Prostate gland (tissue), 2 donors: ENCODE results near the gene HSD17B11. TPM values are rescaled to one million over a fixed set of nuclear protein-coding genes. Genes with fewer than 3 reads are reported as not detected.

ENCODE experiments used
- DNase-seq: peaks from one replicate; pipeline ENCODE4 v3.0.0-alpha.2; 2019; ENCODE audit warnings: low spot score
- H3K27ac ChIP-seq, 2 donors: fragments of 200-600 bp; sonication (generic); 2 replicates each; pipeline ENCODE4 v1.5.1; 2017 to 2019
- H3K27me3 ChIP-seq: fragments of 200-600 bp; sonication (generic); replicated peaks from 2 replicates; pipeline ENCODE4 v1.5.1; 2019; ENCODE audit not compliant: insufficient read depth
- H3K36me3 ChIP-seq, 2 donors: fragments of 200-600 bp; sonication (generic); 1 replicate in 1 of 2; 2 replicates in 1 of 2; pipeline versions ENCODE4 v1.5.1 to v1.8.1; 2017 to 2019
- H3K4me1 ChIP-seq: fragments of 200-600 bp; sonication (generic); replicated peaks from 2 replicates; pipeline ENCODE4 v1.5.1; 2019
- H3K4me3 ChIP-seq, 2 donors: fragments of 200-600 bp; sonication (generic); 2 replicates each; pipeline ENCODE4 v1.5.1; 2017 to 2019
- H3K9me3 ChIP-seq: fragments of 200-600 bp; sonication (generic); 2 replicates; pipeline ENCODE4 v1.5.1; 2017
- POLR2A ChIP-seq: fragments of 450-650 bp; IDR thresholded peaks from one replicate; pipeline ENCODE4 v1.6.1; 2016; ENCODE audit warnings: antibody characterized with exemption, mild to moderate bottlenecking
- POLR2AphosphoS5 ChIP-seq: sonication (generic); formaldehyde crosslinking; IDR thresholded peaks from one replicate; pipeline ENCODE4 v1.6.1; 2017; ENCODE audit warnings: antibody characterized with exemption
- WGBS: methylation state at CpG from one replicate; pipeline ENCODE4 v1.1.5; 2018; 5-methylcytosine and 5-hydroxymethylcytosine counted together
- intact Hi-C: fragments of 100-400 bp; cut with DNase I; formaldehyde crosslinking; loops from one replicate; pipeline ENCODE4 v1.14.2; 2022
- total RNA-seq, 2 donors: library from RNA; depleted of rRNA; stranded (reverse); fragments of >200 nt; gene quantifications; one replicate each; pipeline ENCODE4 v1.1.0, GENCODE V29; 2016
- TF ChIP-seq, protein P1 (sequence below), 4 experiments: fragments of 200-600 bp in 2 of 4; fragments of 450-650 bp in 2 of 4; sonication (generic) in 2 of 4; IDR thresholded peaks; 1 replicate in 3 of 4; 2 replicates in 1 of 4; pipeline ENCODE4 v1.5.1; 2016 to 2019; ENCODE audit warnings: antibody characterized with exemption in 4 of 4, mild to moderate bottlenecking in 2 of 4, moderate library complexity in 2 of 4

The HSD17B11 gene
- total RNA-seq, 2 donors from 2014 or later, result 38.2 to 45.2 TPM

DNA sequence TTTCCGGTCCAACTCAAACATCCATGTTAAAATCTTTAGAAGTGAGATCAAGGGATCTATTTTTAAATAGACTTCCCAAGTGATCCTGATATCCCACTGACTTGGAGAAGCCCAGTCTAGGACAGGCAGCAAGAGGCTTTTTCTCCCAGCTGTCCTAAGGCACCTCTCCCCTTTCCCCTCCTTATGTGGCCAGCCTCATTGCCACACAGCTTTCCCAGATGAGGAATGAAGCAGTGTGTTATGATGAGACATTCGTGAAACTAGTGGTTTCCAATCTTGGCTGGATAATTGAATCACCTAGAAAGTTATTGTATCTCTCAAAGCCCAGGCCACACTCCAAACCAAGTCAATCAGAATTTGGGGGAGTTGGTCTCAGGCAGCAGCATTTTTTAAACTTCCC, 51.5 kb downstream of the HSD17B11 start:
- Histone ChIP-seq H3K27ac (no peak overlapping the region), H3K4me1 (no peaks in the 10 kb centered on the region), H3K36me3 (no peaks in the 10 kb centered on the region), H3K27me3 (no peaks in the 10 kb centered on the region), H3K9me3 (no peaks in the 10 kb centered on the region), H3K4me3 (no peak overlapping the region)
- 76% methylated on average over 2 of the region's 2 CpGs for WGBS
- no peak for DNase-seq
- TF ChIP-seq POLR2A (no peak), POLR2AphosphoS5 (no peak)
- TF ChIP-seq, protein P1, sequence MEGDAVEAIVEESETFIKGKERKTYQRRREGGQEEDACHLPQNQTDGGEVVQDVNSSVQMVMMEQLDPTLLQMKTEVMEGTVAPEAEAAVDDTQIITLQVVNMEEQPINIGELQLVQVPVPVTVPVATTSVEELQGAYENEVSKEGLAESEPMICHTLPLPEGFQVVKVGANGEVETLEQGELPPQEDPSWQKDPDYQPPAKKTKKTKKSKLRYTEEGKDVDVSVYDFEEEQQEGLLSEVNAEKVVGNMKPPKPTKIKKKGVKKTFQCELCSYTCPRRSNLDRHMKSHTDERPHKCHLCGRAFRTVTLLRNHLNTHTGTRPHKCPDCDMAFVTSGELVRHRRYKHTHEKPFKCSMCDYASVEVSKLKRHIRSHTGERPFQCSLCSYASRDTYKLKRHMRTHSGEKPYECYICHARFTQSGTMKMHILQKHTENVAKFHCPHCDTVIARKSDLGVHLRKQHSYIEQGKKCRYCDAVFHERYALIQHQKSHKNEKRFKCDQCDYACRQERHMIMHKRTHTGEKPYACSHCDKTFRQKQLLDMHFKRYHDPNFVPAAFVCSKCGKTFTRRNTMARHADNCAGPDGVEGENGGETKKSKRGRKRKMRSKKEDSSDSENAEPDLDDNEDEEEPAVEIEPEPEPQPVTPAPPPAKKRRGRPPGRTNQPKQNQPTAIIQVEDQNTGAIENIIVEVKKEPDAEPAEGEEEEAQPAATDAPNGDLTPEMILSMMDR (IDR thresholded peaks at IDR 0.05), result no peak
- intact Hi-C loops, result no loop called here

DNA sequence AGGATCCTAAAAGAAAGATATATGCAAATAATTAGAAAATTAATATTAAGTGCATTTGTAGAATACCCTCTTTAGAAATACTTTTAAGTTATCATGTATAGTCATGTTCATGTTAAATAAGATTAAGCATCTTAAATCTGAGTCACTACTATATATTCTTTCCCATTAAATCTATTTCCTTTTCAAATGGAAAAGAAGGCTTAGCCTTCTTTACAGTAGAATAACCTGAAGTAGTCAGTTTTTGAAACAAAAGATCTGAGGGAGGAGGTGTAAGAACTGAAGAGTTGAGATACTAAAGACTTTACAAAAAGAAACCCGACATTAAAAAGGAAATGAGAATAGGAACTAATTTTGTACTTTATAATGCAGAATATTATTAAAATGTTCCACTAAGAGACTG, 53.6 kb downstream of the HSD17B11 start:
- Histone ChIP-seq H3K4me1 (no peaks in the 10 kb centered on the region), H3K27me3 (no peaks in the 10 kb centered on the region), H3K36me3 (no peaks in the 10 kb centered on the region), H3K4me3 (no peak overlapping the region), H3K9me3 (no peaks in the 10 kb centered on the region), H3K27ac (no peak overlapping the region)
- intact Hi-C loops, result no loop called here
- DNase-seq, result no peak
- 80% methylated on average over 1 of the region's 1 CpG for WGBS
- TF ChIP-seq, protein P1 (IDR thresholded peaks at IDR 0.05), result no peak
- TF ChIP-seq POLR2AphosphoS5 (no peak), POLR2A (no peak)

DNA sequence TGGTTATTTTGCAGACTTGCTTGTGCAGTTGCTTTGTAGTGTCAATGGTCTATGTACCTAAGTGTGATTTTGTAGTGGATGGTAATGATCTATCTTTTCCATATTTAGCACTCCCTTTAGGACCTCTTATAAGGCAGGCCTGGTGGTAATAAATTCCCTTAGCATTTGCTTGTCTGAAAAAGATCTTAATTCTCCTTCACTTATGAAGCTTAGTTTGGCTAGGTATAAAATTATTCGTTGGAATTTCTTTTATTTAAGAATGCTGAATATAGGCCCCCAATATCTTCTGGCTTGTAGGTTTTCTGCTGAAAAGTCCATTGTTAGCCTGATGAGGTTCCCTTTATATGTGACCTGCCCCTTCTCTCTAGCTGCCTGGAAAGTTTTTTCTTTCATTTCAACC, 57.7 kb downstream of the HSD17B11 start:
- H3K27ac ChIP-seq, result no peak overlapping the region
- no peaks in the 10 kb centered on the region for H3K4me1 ChIP-seq
- H3K27me3 ChIP-seq, result no peaks in the 10 kb centered on the region
- WGBS, result 97% methylated on average over 1 of the region's 1 CpG
- no peak for DNase-seq
- intact Hi-C loops, result no loop called here
- TF ChIP-seq POLR2AphosphoS5 (no peak), POLR2A (no peak)
- H3K4me3 ChIP-seq, result no peak overlapping the region
- no peaks in the 10 kb centered on the region for H3K36me3 ChIP-seq
- H3K9me3 ChIP-seq, result no peaks in the 10 kb centered on the region

DNA sequence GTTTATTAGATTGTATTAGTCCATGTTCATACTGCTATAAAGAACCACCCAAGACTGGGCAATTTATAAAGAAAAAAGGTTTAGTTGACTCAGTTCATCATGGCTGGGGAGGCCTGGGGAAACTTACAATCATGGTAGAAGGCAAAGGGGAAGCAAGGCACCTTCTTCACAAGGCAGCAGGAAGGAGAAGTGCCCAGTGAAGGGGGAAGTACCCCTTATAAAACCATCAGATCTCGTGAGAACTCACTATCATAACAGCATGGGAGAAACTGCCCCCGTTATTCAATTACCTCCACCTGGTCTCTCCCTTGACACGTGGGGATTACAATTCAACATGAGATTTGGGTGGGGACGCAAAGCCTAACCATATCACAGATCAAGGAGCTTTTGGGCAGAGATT, 60.2 kb downstream of the HSD17B11 start:
- H3K4me3 ChIP-seq, result no peak overlapping the region
- H3K27ac ChIP-seq, result no peak overlapping the region
- TF ChIP-seq POLR2AphosphoS5 (no peak), POLR2A (no peak)
- TF ChIP-seq, protein P1 (IDR thresholded peaks at IDR 0.05), result no peak
- H3K27me3 ChIP-seq, result no peaks in the 10 kb centered on the region
- no peak for DNase-seq
- intact Hi-C loops, result no loop called here
- no peaks in the 10 kb centered on the region for H3K36me3 ChIP-seq
- no peaks in the 10 kb centered on the region for H3K4me1 ChIP-seq
- WGBS, result 88% methylated on average over 4 of the region's 4 CpGs
- H3K9me3 ChIP-seq, result no peaks in the 10 kb centered on the region

DNA sequence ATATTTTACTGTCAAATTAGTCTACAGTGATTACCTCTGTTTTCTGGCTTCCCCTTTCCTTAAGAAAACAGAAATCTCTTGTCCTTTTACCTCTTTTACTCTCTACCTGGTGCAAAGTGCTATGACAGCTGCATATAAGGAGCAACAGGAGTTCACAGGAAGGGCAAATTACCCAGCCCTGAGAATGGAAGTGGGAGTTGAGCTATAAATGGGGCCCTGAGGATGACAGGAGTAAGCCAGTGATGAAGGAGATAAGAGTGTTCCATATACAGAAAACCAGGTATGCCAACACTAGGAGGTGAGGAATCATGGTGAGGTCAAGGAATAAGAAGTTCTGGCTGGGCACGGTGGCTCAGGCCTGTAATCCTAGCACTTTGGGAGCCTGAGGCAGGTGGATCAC, 63.9 kb downstream of the HSD17B11 start:
- Histone ChIP-seq H3K27me3 (no peaks in the 10 kb centered on the region), H3K27ac (no peak overlapping the region), H3K4me1 (no peaks in the 10 kb centered on the region), H3K9me3 (no peaks in the 10 kb centered on the region), H3K36me3 (no peaks in the 10 kb centered on the region), H3K4me3 (no peak overlapping the region)
- intact Hi-C loops, result no loop called here
- 62% methylated on average over 1 of the region's 1 CpG for WGBS
- TF ChIP-seq, protein P1 (IDR thresholded peaks at IDR 0.05), result no peak
- TF ChIP-seq POLR2A (no peak), POLR2AphosphoS5 (no peak)
- DNase-seq, result no peak
